GM21717 (cell line): ENCODE data around the gene ALDH16A1.

Experiments
- ATAC-seq: cut with Tn5 transposase; IDR thresholded peaks from one replicate; pipeline ENCODE4 v1.9.1; 2021; ENCODE audit warnings: mild to moderate bottlenecking, moderate library complexity; ENCODE audit not compliant: unreplicated experiment

ALDH16A1 gene

GRCh38 chr19:49423071-49423984, 29.7 kb upstream of the ALDH16A1 start, which contains the start of gene PTH2:
Gene PTH2, minus strand, starts transcription at chr19:49423441. Its CDS starts 102 bp downstream, at chr19:49423339.
- ATAC-seq: no peak

- no peak for ATAC-seq
These were observed 29.1 kb upstream of the ALDH16A1 start for GRCh38 chr19:49423985-49424303.

- no peak for ATAC-seq
These were observed 27.8 kb upstream of the ALDH16A1 start, which contains the start of gene GFY for GRCh38 chr19:49425178-49425577. Gene GFY, plus strand, starts transcription at chr19:49425388. Its CDS starts 1,043 bp downstream, at chr19:49426431.

- no peak for ATAC-seq
These were observed 27.0 kb upstream of the ALDH16A1 start for GRCh38 chr19:49425922-49426592.

GRCh38 chr19:49427339-49427738, 25.7 kb upstream of the ALDH16A1 start:
- ATAC-seq: no peak

GRCh38 chr19:49427855-49428546, 25.0 kb upstream of the ALDH16A1 start:
- ATAC-seq: no peak

GRCh38 chr19:49428547-49429451, 24.2 kb upstream of the ALDH16A1 start:
- ATAC-seq: no peak

- no peak for ATAC-seq
These were observed 22.8 kb upstream of the ALDH16A1 start for GRCh38 chr19:49430172-49430677.

GRCh38 chr19:49430678-49431329, 22.2 kb upstream of the ALDH16A1 start:
- no peak for ATAC-seq

GRCh38 chr19:49431330-49431749, 21.7 kb upstream of the ALDH16A1 start:
- no peak for ATAC-seq

- no peak for ATAC-seq
These were observed 20.6 kb upstream of the ALDH16A1 start for GRCh38 chr19:49432141-49433073.

GRCh38 chr19:49433240-49433901, 19.7 kb upstream of the ALDH16A1 start:
- ATAC-seq: no peak

- no peak for ATAC-seq
These were observed 18.0 kb upstream of the ALDH16A1 start for GRCh38 chr19:49434907-49435583.

- no peak for ATAC-seq
These were observed 17.4 kb upstream of the ALDH16A1 start for GRCh38 chr19:49435670-49436069.

GRCh38 chr19:49436381-49437017, 16.5 kb upstream of the ALDH16A1 start:
- ATAC-seq: no peak

- no peak for ATAC-seq
These were observed 15.8 kb upstream of the ALDH16A1 start for GRCh38 chr19:49437231-49437630.

GRCh38 chr19:49438261-49438660, 14.8 kb upstream of the ALDH16A1 start:
- no peak for ATAC-seq
